NCI-H146 treated with DMSO at 0.1 percent for 48 hours (cell line): ENCODE results near the gene TK1.
"Not testable (repeated sequence)": the region's sequence is repeated elsewhere in the genome, so short reads cannot be mapped to it uniquely, and the experiment has no call there.

ENCODE experiments used
- DNase-seq: peaks from one replicate; lab custom pipeline; 2025; ENCODE audit not compliant: unreplicated experiment; lab: John Stamatoyannopoulos, UW

TK1 gene

GRCh38 chr17:78154903-78155811 lies 31.7 kb downstream of the TK1 start:
- DNase-seq, result no peak

GRCh38 chr17:78151514-78152008 lies 35.3 kb downstream of the TK1 start:
- DNase-seq, result no peak

GRCh38 chr17:78148286-78149016 lies 38.4 kb downstream of the TK1 start:
- no peak for DNase-seq

- no peak for DNase-seq
Measured at GRCh38 chr17:78147315-78147998, 39.4 kb downstream of the TK1 start.

- DNase-seq, result no peak
Measured at GRCh38 chr17:78146881-78147280, 40.0 kb downstream of the TK1 start.

- DNase-seq, result no peak
Measured at GRCh38 chr17:78146471-78146869, 40.4 kb downstream of the TK1 start.

GRCh38 chr17:78144736-78145641 lies 41.9 kb downstream of the TK1 start:
- DNase-seq, result no peak

- no peak for DNase-seq
Measured at GRCh38 chr17:78144147-78144719, 42.6 kb downstream of the TK1 start.

- DNase-seq, result no peak
Measured at GRCh38 chr17:78143214-78144146, 43.4 kb downstream of the TK1 start.

GRCh38 chr17:78142119-78142861 lies 44.6 kb downstream of the TK1 start:
- DNase-seq, result no peak

- no peak for DNase-seq
Measured at GRCh38 chr17:78141437-78142118, 45.3 kb downstream of the TK1 start.

- peak; percentile 90 for DNase-seq
Measured at GRCh38 chr17:78140169-78141051, 46.4 kb downstream of the TK1 start.

- DNase-seq, result not testable (repeated sequence)
Measured at GRCh38 chr17:78139861-78140168, 47.0 kb downstream of the TK1 start.

- no peak for DNase-seq
Measured at GRCh38 chr17:78138204-78139060, 48.4 kb downstream of the TK1 start.

- DNase-seq, result no peak
Measured at GRCh38 chr17:78137392-78138203, 49.3 kb downstream of the TK1 start.
